Islet precursor cell (in vitro differentiated cells): ENCODE results near the gene VSNL1.

Experiments
- DNase-seq: peaks from one replicate; pipeline ENCODE4 v3.0.0-alpha.2; 2018

Gene VSNL1

GRCh38 chr2:17648581-17648980 is 108.1 kb downstream of the VSNL1 start:
- DNase-seq: no peak

- DNase-seq: no peak
Observed at GRCh38 chr2:17649026-17649425, 108.5 kb downstream of the VSNL1 start.

GRCh38 chr2:17652681-17653394 is 112.3 kb downstream of the VSNL1 start:
- no peak for DNase-seq

GRCh38 chr2:17657759-17658158 is 117.3 kb downstream of the VSNL1 start:
- DNase-seq: no peak

- DNase-seq: no peak
Observed at GRCh38 chr2:17658251-17658843, 117.9 kb downstream of the VSNL1 start.

GRCh38 chr2:17660219-17660618 is 119.7 kb downstream of the VSNL1 start:
- no peak for DNase-seq

GRCh38 chr2:17661460-17661859 is 121.0 kb downstream of the VSNL1 start:
- no peak for DNase-seq

GRCh38 chr2:17662723-17663122 is 122.2 kb downstream of the VSNL1 start:
- DNase-seq: no peak

- no peak for DNase-seq
Observed at GRCh38 chr2:17664534-17664933, 124.0 kb downstream of the VSNL1 start.

GRCh38 chr2:17667898-17668297 is 127.4 kb downstream of the VSNL1 start:
- DNase-seq: no peak

- DNase-seq: no peak
Observed at GRCh38 chr2:17672583-17673317, 132.3 kb downstream of the VSNL1 start.

GRCh38 chr2:17674817-17675216 is 134.3 kb downstream of the VSNL1 start:
- DNase-seq: no peak

- no peak for DNase-seq
Observed at GRCh38 chr2:17680119-17680518, 139.6 kb downstream of the VSNL1 start.

- DNase-seq: no peak
Observed at GRCh38 chr2:17682098-17682857, 141.8 kb downstream of the VSNL1 start.

- no peak for DNase-seq
Observed at GRCh38 chr2:17683981-17684380, 143.5 kb downstream of the VSNL1 start.

- no peak for DNase-seq
Observed at GRCh38 chr2:17688600-17688999, 148.1 kb downstream of the VSNL1 start.

GRCh38 chr2:17689010-17689409 is 148.5 kb downstream of the VSNL1 start:
- no peak for DNase-seq

- no peak for DNase-seq
Observed at GRCh38 chr2:17690776-17691175, 150.3 kb downstream of the VSNL1 start.
